DMS53 treated with DMSO at 0.1 percent for 48 hours (cell line): ENCODE measurements around the gene HCFC1.

Experiments used
- DNase-seq: peaks from one replicate; lab custom pipeline; 2025; ENCODE audit not compliant: unreplicated experiment; lab: John Stamatoyannopoulos, UW

HCFC1 gene

DNA sequence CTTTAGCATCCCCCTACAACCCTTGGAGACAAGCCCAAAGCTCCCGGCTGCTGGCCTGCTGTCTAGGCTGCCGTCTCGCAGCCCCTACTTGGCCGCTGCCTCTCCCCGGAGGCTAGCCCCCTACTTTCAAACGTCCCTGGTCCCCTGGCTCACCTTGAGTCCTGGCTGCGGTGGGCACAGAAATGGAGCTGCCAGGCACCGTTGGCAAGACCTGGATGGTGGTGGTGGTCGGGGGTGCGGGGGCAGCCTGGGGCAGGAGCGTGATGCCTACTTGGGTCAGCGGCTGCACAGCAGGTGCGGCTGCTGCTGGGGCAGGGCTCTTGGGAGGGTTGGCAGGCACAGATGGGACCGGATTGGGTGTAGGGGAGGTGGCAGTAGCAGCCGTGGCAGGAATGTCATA is 12.0 kb downstream of the HCFC1 start:
- DNase-seq: no peak

DNA sequence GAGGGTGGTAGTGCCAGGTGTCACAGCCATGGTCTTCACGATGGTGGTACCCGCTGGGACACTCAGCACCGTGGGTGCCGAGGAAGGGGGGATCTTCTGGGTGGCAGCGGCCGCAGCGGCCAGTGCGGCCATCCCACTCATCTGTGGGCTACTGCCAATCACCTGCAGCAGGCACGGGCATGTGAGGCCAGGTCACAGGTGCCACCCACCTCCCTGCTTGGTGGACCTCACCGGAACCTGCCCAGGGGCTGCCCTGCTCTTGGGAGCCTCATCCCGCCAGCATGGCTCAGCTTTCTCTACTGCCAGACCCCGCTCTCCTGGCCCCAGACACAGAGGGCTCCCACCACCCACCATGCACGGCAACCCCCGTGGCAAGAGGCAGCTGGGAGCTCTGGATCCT is 13.0 kb downstream of the HCFC1 start:
- no peak for DNase-seq

DNA sequence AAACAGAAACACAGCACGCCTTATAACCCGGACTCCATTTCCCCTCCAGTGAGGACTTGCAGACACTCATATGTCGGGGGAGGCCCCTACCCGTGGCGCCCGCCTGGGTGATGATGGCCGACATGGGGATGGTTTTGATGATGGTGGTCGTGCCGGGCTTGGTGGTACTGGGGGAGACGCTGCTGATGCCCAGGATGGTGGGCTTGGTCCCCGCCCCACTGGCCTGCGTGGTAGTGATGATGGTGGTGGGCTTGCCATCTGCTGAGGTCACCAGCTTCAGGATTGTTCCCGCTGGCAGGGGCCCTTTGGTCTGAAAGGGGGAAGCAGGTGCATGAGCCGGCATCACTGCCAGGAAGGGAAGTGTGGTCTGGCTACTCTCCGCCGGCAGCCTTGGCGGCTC is 14.4 kb downstream of the HCFC1 start:
- no peak for DNase-seq

DNA sequence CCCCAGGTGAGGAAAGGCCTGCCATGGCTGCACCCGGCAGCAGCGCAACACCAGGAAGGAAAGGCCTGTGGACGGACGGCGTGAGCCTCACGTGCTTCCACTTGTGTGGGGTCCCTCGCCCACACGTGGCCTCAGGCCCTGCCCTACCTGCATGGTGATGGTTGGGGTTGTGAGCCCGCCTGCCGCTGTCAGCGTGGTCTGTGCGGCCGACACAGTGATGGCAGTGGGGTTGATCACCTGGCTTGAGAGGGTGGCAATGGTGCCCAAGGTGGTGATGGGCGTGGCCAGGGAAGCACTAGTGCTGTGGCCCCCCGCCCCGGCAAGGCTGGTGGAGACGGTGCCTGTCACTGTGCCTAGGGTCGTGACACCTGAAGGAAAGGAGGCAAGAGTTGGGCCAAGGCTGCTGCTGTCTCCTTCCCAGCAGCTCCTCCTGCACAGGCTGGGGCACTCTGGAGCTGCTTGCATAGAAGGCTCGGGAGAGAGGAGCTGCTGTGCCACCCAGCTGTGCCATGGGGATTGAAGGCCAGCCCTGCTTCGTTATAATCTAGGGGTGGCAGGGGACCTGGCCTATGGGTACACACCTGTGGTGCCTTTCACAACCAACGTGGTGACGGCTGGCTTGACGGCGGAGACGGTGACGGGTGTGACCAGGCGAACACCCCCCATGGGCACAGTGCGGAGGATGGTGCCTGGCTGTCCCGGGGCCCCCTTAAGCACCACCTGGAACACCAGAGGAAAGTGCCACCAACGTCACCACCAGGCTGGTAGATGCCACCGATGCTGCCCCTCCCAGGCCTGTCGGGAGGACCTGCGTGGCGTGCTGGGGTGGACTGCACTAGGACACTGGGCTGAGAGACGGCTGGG is 15.3 kb downstream of the HCFC1 start:
- no peak for DNase-seq

DNA sequence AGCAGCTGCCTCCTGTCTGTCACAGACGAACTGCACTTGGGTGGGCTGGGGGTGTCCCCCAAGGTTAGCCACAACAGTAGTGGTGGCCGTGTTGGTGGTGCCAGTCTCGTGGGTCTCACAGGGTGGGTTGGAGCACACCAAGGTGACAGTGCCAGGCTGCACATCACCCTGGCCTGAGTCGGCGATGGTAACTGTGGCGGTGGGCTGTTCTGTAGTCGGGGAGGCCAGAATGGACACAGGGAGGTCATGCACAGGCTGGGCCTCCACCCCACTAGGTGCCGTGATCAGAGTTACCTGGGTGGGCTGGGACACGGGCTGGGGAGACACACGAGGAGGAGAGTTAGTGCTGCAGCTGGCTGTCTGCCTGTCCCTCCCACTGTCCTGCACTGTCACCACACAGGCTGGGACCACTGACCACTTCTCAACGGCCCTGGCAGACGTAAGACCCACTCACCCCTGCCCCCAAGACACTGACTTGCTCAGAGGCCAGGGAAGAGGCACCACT is 16.3 kb downstream of the HCFC1 start:
- no peak for DNase-seq

DNA sequence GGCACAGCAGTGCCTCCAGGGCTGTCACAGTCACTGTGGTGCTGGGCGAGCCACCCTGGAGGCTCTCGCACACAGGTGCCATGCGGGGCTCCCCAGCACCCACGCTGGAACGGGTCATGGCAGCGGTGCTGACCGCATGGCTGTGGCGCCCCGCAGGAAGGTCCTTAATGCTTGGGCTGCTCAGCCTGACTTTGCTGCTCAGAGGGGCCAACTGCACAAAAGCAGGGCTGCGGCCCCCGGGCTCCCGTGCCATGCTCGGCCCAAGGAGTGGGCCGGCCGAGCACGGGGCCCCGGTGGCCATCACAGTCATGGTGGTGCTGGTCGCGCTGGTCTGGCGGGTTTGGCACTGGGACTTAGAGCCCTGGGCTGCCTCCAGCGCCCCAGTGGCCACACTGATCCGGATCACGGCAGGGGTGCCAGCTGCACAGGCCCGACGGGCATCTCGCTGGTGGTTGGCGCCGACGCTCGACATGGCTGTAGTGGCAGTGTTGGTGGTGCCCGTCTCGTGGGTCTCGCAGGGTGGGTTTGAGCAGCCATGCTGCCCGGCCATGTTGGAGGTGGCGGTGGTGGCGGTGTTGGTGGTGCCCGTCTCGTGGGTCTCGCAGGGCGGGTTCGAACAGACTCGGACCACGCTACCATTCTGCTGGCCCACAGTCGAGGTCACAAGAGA is 16.9 kb downstream of the HCFC1 start:
- DNase-seq: no peak

DNA sequence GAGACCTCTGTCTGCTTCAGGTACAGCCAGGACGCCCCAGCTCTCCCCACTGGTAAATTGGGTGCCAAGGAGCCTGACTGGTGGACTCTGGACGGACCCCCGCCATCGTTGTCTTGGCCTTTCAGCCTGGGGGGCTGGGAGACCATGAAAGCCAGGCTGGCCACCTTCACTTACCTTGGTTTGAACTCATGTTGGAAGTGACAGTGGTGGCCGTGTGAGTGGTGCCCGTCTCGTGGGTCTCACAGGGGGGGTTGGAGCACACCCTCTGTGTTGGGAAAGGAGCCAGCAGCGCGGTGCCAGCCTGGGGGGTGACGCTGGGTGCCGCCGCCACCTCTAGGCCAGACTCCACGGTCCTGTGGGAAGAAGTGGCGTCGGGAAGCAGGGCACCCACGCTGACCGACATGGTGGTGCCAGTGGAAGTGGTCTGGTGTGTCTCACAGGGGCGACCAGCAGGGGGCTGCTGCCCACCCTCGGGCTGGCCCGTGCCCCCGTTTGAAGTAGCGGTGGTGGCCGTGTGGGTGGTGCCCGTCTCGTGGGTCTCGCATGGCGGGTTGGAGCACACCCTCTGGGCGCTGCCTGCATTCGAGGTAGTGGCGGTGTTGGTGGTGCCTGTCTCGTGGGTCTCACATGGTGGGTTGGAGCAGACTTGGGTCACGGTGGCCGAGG is 17.6 kb downstream of the HCFC1 start:
- DNase-seq: no peak

DNA sequence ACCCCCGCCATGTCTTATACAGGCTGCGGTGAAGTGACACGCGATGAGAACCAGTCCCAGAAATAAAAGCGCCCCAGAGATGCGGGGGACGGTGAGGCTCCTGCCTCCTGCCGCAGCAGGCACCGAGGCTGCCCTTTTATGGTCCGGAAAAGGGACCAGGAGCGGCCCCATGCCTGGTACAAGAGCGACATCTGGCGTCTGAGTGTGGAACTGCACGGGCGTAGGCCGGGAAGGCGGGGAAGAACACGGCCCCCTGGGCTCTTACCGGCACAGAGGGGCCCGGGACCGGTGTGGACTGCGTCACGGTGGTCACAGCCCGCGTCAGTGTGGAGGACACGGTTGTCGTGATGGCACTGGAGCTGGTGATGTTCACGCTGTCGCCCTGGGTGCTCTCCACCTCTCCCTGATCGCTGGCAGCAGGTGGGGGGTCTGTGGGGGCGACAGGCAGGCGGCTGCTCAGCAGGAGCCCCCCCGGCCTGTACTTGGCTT is 18.2 kb downstream of the HCFC1 start:
- no peak for DNase-seq

DNA sequence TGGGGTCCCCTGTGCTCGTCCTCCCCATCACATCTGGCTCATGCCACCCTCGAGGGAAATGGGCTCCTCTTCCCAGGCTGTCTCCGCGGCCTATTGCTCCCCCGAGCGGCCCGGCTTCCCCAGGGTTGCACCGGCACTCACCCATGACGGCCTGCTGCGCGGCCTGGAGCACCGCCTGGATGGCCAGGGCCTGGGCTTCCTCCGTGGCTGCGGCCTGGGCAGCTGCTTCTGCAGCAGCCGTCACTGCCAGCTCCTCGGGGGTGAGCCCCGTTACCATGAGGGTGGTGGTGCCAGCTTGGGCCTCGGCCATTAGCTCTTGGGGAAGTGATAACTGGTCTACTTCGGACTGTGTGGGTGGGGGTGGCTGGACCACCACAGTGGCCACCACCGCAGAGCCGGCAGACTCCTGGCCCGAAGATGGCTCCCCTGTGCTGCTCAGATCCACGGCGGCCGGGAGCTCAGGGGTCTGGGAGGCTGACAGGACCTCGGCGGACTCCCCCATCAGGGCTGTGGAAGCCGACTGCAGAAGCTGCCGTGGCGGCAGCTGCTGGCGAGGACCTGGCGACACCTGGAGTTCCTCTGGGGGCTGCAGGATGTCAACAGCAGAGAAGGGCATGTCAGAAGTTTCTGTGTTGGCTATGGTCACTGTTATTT is 19.1 kb downstream of the HCFC1 start:
- DNase-seq: no peak

DNA sequence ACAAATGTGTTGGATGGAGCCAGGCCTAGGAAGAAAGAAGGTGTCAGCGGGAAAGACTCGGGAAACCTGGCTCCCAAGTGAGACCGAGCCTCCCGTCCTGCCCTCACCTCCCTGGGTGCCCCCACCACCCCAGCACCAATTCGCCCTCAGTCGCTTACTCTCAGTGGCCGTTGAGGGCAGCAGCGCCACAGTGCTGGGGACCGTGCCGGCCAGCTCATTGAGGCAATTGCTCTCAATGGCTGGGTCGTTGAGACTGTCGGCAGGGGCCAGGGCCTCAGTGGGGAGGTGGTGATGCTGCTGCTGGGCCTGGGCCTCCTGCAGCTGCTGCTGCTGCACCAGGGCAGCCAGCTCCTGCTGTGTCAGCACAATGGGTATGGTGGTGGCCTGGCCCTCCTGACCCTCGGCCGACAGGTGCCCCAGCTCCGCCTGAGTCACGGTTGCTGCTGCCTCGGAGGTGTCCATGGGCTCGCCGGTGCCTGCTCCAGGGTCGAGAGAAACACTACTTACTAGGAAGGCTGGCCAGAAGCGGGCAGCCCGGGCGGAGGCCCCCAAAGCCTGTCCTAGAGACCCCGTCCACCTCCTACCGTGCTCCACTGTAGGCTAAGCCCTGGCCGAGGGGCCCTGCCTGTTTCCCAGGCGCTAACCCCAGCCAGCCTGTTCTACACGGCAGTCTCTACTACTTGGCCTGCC is 19.8 kb downstream of the HCFC1 start:
- no peak for DNase-seq

DNA sequence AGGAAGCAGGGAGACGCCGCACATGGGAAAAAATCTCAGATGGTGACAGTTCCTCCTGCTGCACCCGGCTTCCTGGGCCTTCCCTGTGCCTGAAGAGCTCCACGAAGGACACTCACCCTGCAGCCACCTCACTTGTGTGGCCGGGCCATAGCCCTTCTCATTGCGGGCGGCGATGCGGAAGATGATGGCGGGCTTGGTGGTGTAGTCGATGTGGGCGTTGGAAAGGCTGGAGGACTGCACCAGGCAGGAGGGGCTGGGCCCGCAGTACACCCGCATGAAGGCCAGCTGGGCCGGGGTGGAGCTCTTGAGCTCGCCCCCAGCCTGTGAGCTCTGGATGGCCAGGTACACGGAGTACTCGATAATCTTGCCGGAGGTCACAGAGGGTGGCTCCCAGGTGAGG is 21.5 kb downstream of the HCFC1 start:
- DNase-seq: no peak

DNA sequence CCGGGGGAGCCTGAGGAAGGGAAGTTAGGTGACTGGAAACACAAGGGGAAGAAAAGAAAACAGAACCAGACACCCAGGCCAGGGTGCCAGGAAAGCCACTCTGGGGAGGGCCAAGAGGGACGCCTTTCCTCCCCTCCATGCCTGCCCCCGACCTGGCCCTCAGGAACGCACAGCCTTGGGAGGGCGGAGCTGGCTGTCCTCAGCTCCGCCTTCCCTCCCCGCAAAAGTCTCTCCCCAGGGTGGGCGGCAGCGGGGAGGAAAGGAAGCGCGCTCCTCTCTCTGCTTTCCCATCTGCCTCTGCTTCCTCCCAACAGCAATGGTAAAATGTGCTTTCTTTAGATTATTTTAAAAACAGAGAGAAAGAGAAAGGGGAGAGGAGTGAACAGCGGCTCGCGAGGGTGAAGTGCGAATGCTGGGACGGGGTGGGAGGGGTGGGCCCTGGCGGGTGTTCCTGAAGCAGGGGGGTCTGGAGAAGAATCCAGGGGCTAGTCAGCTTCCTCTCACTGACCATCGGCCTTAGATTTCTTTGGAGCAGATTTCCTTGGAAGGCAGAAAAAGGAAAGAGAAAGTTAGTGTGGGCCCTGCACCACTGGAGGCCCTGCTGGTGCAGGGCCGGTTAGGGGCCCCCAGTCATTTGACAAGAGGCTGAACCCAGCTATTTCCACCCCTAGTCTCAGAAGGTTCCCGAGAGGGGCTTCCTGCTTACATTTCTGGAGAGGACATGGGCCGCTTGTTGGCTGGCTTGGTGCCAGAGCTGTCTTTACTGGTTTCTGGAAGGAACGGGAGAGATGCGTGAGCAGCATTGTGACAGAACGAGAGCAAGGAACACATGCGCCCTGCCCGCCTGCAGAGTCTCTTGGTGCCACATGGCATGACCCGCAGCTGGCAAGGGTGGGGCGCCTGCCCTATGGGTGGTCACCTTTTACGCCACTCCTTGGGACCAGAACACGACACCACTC is 22.5 kb downstream of the HCFC1 start:
- DNase-seq: no peak

DNA sequence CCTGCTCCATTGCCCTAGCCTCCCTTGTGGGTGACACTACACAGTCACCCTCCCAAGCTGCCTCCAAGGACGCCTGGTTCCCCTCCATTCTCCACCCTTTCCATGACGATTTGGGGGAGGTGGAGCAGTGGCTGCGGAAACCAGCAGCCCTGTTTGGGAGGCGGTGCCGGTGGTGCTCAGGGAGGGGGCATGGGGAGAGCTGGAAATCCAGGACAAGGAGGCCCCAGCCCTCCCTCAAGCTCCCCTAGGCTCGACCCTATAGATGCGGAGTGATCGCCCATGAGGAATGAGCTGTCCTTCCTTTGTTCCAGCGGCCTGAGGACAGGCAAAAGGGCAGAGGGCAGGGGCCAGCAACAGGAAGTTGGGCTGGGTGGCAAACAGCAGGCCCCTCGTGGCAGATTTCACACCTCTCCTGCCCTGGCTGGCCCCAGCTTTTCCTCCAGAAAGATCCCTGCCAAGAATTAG is 23.6 kb downstream of the HCFC1 start:
- no peak for DNase-seq

DNA sequence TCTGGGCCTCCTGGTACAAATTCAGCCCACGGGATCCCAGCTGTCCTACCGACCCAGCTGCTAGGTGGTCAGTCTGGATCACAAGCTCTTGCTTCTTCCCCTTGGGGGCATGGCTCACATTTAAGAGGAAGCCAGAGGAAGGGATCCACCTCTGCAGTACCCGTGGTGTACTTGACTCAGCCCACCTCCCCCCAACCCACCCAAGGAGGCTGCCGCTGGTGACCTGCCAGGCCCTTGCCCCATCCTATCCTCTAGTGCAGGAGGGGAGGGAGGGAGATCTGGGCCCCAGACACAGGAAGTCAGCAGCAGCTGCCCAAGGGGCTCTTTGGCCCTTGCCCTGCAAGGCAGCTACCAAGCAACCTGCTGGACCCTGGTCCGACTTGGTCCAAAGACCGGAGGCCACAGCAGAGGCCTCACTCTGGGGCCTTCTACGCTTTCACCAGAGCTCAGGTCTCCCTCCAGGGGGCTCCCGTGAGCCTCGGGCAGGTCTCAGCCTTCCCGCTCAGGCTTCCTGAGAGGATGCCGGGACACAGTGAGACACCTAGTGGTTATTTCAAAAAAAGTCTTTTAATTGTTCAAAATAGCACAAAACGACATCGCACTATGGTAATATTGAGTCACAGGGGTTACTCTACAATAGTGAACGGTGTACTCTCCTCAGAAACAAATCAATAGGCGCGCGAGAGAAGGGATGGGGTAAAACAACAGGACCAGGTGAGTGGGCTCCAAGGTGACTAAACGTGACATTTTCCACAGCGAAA is 24.4 kb downstream of the HCFC1 start:
- DNase-seq: peak; percentile 59

DNA sequence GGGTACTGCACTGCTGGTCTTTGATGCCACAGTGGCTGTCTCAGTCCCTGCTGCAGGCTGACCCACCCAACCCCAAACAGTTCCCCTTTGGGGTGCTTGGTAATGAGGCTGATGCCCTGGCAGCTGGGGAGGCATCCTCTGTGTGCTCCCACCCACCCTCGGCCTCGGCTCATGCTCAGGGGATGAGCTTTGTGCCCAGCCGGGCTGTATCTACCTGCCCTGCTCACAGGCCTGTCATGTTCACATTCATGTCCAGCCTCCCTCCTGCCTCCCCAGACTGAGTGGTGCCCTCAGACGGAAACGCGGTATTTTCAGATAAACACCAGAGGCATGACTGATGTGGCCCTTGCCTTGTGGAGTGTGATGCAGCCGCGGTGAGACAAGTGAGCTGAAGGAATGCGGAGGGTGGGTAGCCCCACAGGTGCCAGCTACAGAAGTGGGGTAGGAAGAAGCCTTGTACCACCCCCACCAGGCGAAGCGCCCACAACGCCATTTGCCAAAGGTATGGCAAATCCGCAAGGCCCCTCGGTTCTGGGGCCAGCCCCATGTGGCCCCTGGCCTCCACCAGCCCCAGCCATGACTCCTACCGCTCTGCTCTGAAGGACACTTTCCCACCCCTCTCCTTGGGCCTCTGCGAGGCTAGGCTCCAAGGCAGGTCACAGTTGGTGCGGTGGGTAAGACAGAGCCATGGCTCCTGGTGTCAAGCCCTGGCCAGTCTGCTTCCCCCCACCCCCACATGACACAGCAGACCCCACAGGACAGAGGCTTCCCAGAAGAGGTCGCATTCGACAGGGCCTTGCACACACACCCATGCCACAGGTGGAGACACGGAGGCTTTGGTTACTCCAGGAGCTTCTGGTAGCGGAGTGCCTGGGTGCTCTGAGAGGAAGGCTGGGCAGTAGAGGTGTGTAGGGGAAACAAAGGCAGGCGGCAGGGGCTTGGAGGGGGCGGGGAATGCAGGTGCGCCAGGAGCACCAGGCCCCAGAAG is 25.4 kb downstream of the HCFC1 start:
- no peak for DNase-seq

DNA sequence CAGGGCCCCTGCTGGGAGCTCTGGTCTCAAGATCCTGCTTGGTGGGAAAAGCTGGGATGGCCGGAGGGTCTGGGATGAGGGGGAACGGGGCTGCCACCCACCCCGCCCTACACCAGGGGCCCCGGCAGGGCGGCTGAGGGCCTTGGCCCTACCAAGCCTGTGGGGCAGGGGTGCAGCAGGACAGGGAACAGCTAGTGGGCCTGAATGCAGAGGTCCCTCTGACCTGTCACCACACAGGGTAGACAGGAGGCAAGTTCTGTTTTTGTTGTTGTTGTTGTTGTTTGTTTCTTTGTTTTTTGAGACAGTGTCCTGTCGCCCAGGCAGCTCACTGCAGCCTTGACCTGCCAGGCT is 26.8 kb downstream of the HCFC1 start:
- no peak for DNase-seq

DNA sequence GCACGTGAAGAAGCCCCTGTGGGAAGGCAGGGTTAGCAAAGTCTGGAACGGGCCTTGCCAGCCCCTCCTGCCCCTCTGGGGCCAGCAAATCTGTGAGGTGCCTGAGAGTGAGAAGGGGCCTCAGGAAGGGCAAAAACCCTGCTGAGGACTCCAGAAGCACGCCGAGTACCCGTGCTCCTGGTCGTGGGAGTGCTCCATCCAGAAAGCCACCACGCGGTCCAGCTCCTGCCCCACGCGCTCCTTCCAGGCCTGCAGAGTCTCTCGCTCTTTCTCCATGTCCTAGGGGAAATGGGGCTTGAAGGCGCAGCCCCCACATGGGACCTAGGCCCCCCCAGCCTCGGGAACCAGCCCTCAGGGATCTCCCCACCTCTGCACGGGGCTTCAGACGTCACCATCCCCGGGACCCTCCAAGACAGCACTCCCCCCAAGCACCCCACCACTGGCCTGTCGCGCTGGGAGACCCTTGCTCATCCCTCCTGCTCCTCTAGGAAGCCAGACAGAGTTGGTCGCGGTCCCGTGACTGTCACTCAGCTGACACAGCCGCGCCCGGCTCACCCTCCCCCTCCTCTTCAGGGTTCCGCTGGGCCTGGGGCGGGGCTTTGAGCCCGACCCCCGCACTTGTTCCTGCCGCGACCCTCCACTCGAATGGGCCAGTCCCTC is 27.3 kb downstream of the HCFC1 start, which contains the start of gene RENBP:
TSS of gene RENBP (minus strand) at position 504 of the 660 bp plus-strand sequence. CDS start at position 471, 33 bp downstream.
- DNase-seq: no peak
